Smooth muscle cell (in vitro differentiated cells): Measurements from ENCODE around the gene GADD45G. TPM values are rescaled to one million over a fixed set of nuclear protein-coding genes. Genes with fewer than 3 reads are reported as not detected.

Experiments
- DNase-seq: peaks from one replicate; lab custom pipeline; 2025; ENCODE audit not compliant: unreplicated experiment; lab: John Stamatoyannopoulos, UW
- H2AFZ ChIP-seq: fragments of 200-600 bp; sonication (generic); 2 replicates; pipeline ENCODE4 v1.6.0; 2016; ENCODE audit warnings: antibody characterized with exemption, low read depth, mild to moderate bottlenecking
- H3F3A ChIP-seq: fragments of 200-600 bp; sonication (generic); 2 replicates; pipeline ENCODE4 v1.6.0; 2017; ENCODE audit warnings: antibody characterized with exemption, low read depth
- H3K27ac ChIP-seq: fragments of 200-600 bp; sonication (generic); 2 replicates; pipeline ENCODE4 v1.5.1; 2016; ENCODE audit warnings: low read depth, mild to moderate bottlenecking
- H3K27me3 ChIP-seq: fragments of 200-600 bp; sonication (generic); 2 replicates; pipeline ENCODE4 v1.6.1; 2016; ENCODE audit warnings: low read depth, mild to moderate bottlenecking
- H3K36me3 ChIP-seq: fragments of 200-600 bp; sonication (generic); 2 replicates; pipeline ENCODE4 v1.5.1; 2016; ENCODE audit warnings: low read depth
- H3K4me1 ChIP-seq: fragments of 200-600 bp; sonication (generic); 2 replicates; pipeline ENCODE4 v1.5.1; 2016; ENCODE audit warnings: low read depth
- H3K4me2 ChIP-seq: fragments of 200-600 bp; sonication (generic); 2 replicates; pipeline ENCODE4 v1.6.0; 2016; ENCODE audit warnings: mild to moderate bottlenecking
- H3K4me3 ChIP-seq: fragments of 200-600 bp; sonication (generic); 2 replicates; pipeline ENCODE4 v1.5.1; 2016; ENCODE audit warnings: mild to moderate bottlenecking
- H3K79me2 ChIP-seq: fragments of 200-600 bp; sonication (generic); 2 replicates; pipeline ENCODE4 v1.6.0; 2016; ENCODE audit warnings: low read depth, mild to moderate bottlenecking
- H3K9ac ChIP-seq: fragments of 200-600 bp; sonication (generic); 2 replicates; pipeline ENCODE4 v1.6.0; 2016; ENCODE audit warnings: low read depth
- H3K9me3 ChIP-seq: fragments of 200-600 bp; sonication (generic); replicated peaks from 2 replicates; pipeline ENCODE4 v1.5.1; 2016; ENCODE audit warnings: low read depth
- H4K20me1 ChIP-seq: fragments of 200-600 bp; sonication (generic); 2 replicates; pipeline ENCODE4 v1.6.0; 2016; ENCODE audit warnings: low read depth
- CTCF ChIP-seq: fragments of 200-600 bp; sonication (generic); IDR thresholded peaks from 2 replicates; pipeline ENCODE4 v1.5.1; 2017; ENCODE audit warnings: borderline replicate concordance, mild to moderate bottlenecking, antibody characterized with exemption; ENCODE audit not compliant: insufficient read depth, poor library complexity, severe bottlenecking
- WGBS: methylation state at CpG from one replicate; pipeline ENCODE4 v1.1.7; 2016; ENCODE audit warnings: low lambda C conversion rate; 5-methylcytosine and 5-hydroxymethylcytosine counted together
- polyA plus RNA-seq: library from polyadenylated mRNA; unstranded; fragments of >200 nt; fragmentation: Nextera tagmentation; extraction: Ambion mirVana; gene quantifications from 2 replicates; pipeline ENCODE4 v1.2.1, GENCODE V29; 2016
- total RNA-seq: library from RNA; depleted of rRNA; stranded (reverse); fragments of >200 nt; gene quantifications from 2 replicates; pipeline ENCODE4 v1.2.3, GENCODE V29; 2014

Gene GADD45G
- total and polyA plus RNA-seq, 2 experiments from 2014 or later = 6.9 to 10.7 TPM

- Histone ChIP-seq H3K4me3 (no peak overlapping the region), H3F3A (no peaks in the 10 kb centered on the region), H3K9me3 (no peaks in the 10 kb centered on the region), H3K27ac (no peak overlapping the region), H3K4me2 (no peak overlapping the region), H3K27me3 (no peaks in the 10 kb centered on the region), H3K79me2 (no peaks in the 10 kb centered on the region), H3K4me1 (peaks cover 7% of the 10 kb centered on the region), H4K20me1 (no peaks in the 10 kb centered on the region), H2AFZ (no peak overlapping the region), H3K9ac (no peak overlapping the region), H3K36me3 (no peaks in the 10 kb centered on the region)
- DNase-seq = no peak
- 87% methylated on average over 7 of the region's 7 CpGs for WGBS
- no peak for TF ChIP-seq CTCF
Measured at GRCh38 chr9:89654025-89654662, 49.3 kb downstream of the GADD45G start.

- Histone ChIP-seq H3K4me1 (peaks cover 7% of the 10 kb centered on the region), H2AFZ (no peak overlapping the region), H4K20me1 (no peaks in the 10 kb centered on the region), H3K27me3 (no peaks in the 10 kb centered on the region), H3F3A (no peaks in the 10 kb centered on the region), H3K36me3 (no peaks in the 10 kb centered on the region), H3K27ac (no peak overlapping the region), H3K9ac (no peak overlapping the region), H3K9me3 (no peaks in the 10 kb centered on the region), H3K4me2 (peak overlapping the region; percentile 22), H3K4me3 (no peak overlapping the region), H3K79me2 (no peaks in the 10 kb centered on the region)
- WGBS = 68% methylated on average over 17 of the region's 17 CpGs
- no peak for DNase-seq
- no peak for TF ChIP-seq CTCF
Measured at GRCh38 chr9:89655056-89655989, 50.5 kb downstream of the GADD45G start.

Other genes starting within 250 kb of the GADD45G start
- 2.4 and 2.7 TPM in 2 replicates for gene SEMA4D, start 106.9 kb upstream of the GADD45G start, total RNA-seq
- gene SEMA4D, start 106.9 kb upstream of the GADD45G start, polyA plus RNA-seq = 0.63 and 3.4 TPM in 2 replicates